Lower leg skin (tissue), 3 donors: ENCODE measurements around the gene E2F2.

Source experiments
- POLR2A ChIP-seq, 2 donors: fragments of 450-650 bp; IDR thresholded peaks; one replicate each; pipeline ENCODE4 v1.6.1; 2016 to 2017; ENCODE audit warnings: antibody characterized with exemption in 2 of 2, mild to moderate bottlenecking in 1 of 2, moderate library complexity in 1 of 2
- TF ChIP-seq, protein P1 (sequence below), 3 donors: fragments of 450-650 bp; IDR thresholded peaks; one replicate each; pipeline ENCODE4 v1.5.1; 2016; ENCODE audit warnings: antibody characterized with exemption in 3 of 3, mild to moderate bottlenecking in 3 of 3, moderate library complexity in 2 of 3

GRCh38 chr1:23530087-23530746, 816 bp downstream of the E2F2 start:
- no peak for TF ChIP-seq POLR2A (IDR thresholded peaks at IDR 0.05)
- TF ChIP-seq, protein P1, sequence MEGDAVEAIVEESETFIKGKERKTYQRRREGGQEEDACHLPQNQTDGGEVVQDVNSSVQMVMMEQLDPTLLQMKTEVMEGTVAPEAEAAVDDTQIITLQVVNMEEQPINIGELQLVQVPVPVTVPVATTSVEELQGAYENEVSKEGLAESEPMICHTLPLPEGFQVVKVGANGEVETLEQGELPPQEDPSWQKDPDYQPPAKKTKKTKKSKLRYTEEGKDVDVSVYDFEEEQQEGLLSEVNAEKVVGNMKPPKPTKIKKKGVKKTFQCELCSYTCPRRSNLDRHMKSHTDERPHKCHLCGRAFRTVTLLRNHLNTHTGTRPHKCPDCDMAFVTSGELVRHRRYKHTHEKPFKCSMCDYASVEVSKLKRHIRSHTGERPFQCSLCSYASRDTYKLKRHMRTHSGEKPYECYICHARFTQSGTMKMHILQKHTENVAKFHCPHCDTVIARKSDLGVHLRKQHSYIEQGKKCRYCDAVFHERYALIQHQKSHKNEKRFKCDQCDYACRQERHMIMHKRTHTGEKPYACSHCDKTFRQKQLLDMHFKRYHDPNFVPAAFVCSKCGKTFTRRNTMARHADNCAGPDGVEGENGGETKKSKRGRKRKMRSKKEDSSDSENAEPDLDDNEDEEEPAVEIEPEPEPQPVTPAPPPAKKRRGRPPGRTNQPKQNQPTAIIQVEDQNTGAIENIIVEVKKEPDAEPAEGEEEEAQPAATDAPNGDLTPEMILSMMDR (IDR thresholded peaks at IDR 0.05): no peak
